A549 (cell line): ENCODE data around the gene TMEM223. TPM values are rescaled to one million over a fixed set of nuclear protein-coding genes. Genes with fewer than 3 reads are reported as not detected.

Experiments
- ATAC-seq, 2 experiments: fragments of 200-7000 bp in 1 of 2; fragments of >200 bp in 1 of 2; cut with Nextera tagmentation in 1 of 2; cut with Tn5 transposase in 1 of 2; 3 replicates each; pipeline versions ENCODE4 v1.8.0 to v1.9.1; 2018 to 2020; ENCODE audit warnings: mild to moderate bottlenecking in 1 of 2, moderate library complexity in 1 of 2
- CTCF ChIA-PET: fragments of 300-600 bp; sonication (Branson Sonifier 250); formaldehyde crosslinking; extraction: SDS; loops from one replicate; lab custom pipeline; 2021; ENCODE audit warnings: antibody characterized with exemption, inconsistent platforms; lab: Yijun Ruan, JAX
- POLR2A ChIA-PET: fragments of 350-600 bp; formaldehyde crosslinking; extraction: SDS; loops from one replicate; lab custom pipeline; 2021; ENCODE audit warnings: antibody characterized with exemption, inconsistent platforms; lab: Yijun Ruan, JAX
- DNase-seq, 2 experiments: peaks; one replicate each; pipeline versions ENCODE4 v3.0.0 to v3.0.0-alpha.2; 2011 to 2016; ENCODE audit warnings: low read depth in 1 of 2, low spot score in 1 of 2
- FAIRE-seq: peaks from 2 replicates; lab custom pipeline; 2011; peaks lifted over from hg19 to GRCh38; lab: Jason Lieb, UNC
- H3K27ac ChIP-seq, 2 experiments: fragments of >200 bp; sonication (Bioruptor Twin); formaldehyde crosslinking; 3 replicates each; pipeline ENCODE4 v1.5.1; 2016 to 2017
- H3K4me1 ChIP-seq: fragments of >200 bp; sonication (Bioruptor Twin); formaldehyde crosslinking; 3 replicates; pipeline ENCODE4 v1.6.1; 2016
- H3K4me2 ChIP-seq: fragments of >200 bp; sonication (Bioruptor Twin); formaldehyde crosslinking; 3 replicates; pipeline ENCODE4 v1.6.1; 2016
- H3K4me3 ChIP-seq: fragments of >200 bp; sonication (Bioruptor Twin); formaldehyde crosslinking; 3 replicates; pipeline ENCODE4 v1.5.1; 2016
- H3K9me3 ChIP-seq: fragments of >200 bp; sonication (Bioruptor Twin); formaldehyde crosslinking; 3 replicates; pipeline ENCODE4 v1.6.1; 2016
- ATOH8 ChIP-seq: fragments of 250-450 bp; sonication (Bioruptor Pico); IDR thresholded peaks from 2 replicates; pipeline ENCODE4 v1.5.0; 2020; ENCODE audit warnings: low read depth, mild to moderate bottlenecking, moderate library complexity
- BCL3 ChIP-seq: fragments of >200 bp; sonication (Bioruptor Twin); formaldehyde crosslinking; IDR thresholded peaks from 3 replicates; pipeline ENCODE4 v1.6.1; 2016
- BHLHE40 ChIP-seq: IDR thresholded peaks from 2 replicates; pipeline ENCODE4 v1.6.1; 2012; ENCODE audit warnings: low read depth, low read length, inconsistent platforms
- CBX8 ChIP-seq: fragments of 200-600 bp; sonication (generic); IDR thresholded peaks from 2 replicates; pipeline ENCODE4 v1.6.1; 2016
- E2F6 ChIP-seq: IDR thresholded peaks from 2 replicates; pipeline ENCODE4 v1.6.1; 2012; ENCODE audit warnings: low read depth, borderline replicate concordance
- FOSL2 ChIP-seq, 2 experiments: fragments of 450-650 bp in 1 of 2; fragments of >200 bp in 1 of 2; sonication (Bioruptor Twin) in 1 of 2; formaldehyde crosslinking; IDR thresholded peaks; 2 replicates each; pipeline versions ENCODE4 v1.5.0 to v1.6.1; 2016 to 2020; ENCODE audit warnings: mild to moderate bottlenecking in 1 of 2, moderate library complexity in 1 of 2
- FOXS1 ChIP-seq: fragments of 250-450 bp; sonication (Bioruptor Pico); IDR thresholded peaks from 2 replicates; pipeline ENCODE4 v1.5.0; 2020; ENCODE audit warnings: mild to moderate bottlenecking, moderate library complexity
- GATA3 ChIP-seq: IDR thresholded peaks from 2 replicates; pipeline ENCODE4 v1.6.1; 2012; ENCODE audit warnings: borderline replicate concordance
- HES2 ChIP-seq: fragments of >200 bp; sonication (Bioruptor Twin); formaldehyde crosslinking; IDR thresholded peaks from 2 replicates; pipeline ENCODE4 v1.6.1; 2016
- HEYL ChIP-seq: fragments of 250-450 bp; sonication (Bioruptor Pico); IDR thresholded peaks from 2 replicates; pipeline ENCODE4 v1.8.0; 2021; ENCODE audit warnings: mild to moderate bottlenecking, moderate library complexity
- HMGXB4 ChIP-seq: fragments of 250-450 bp; sonication (Bioruptor Pico); IDR thresholded peaks from 2 replicates; pipeline ENCODE4 v1.5.0; 2021; ENCODE audit warnings: mild to moderate bottlenecking, moderate library complexity, borderline replicate concordance
- HOXB5 ChIP-seq: fragments of 250-450 bp; sonication (Bioruptor Pico); IDR thresholded peaks from 2 replicates; pipeline ENCODE4 v1.5.0; 2020; ENCODE audit warnings: mild to moderate bottlenecking, moderate library complexity
- KDM1A ChIP-seq: fragments of 200-600 bp; sonication (generic); IDR thresholded peaks from 2 replicates; pipeline ENCODE4 v1.6.1; 2016; ENCODE audit warnings: low read depth, mild to moderate bottlenecking
- KDM5A ChIP-seq: fragments of 200-600 bp; sonication (generic); IDR thresholded peaks from 2 replicates; pipeline ENCODE4 v1.6.1; 2016; ENCODE audit warnings: antibody characterized with exemption, mild to moderate bottlenecking
- MAFK ChIP-seq: fragments of 450-650 bp; IDR thresholded peaks from 2 replicates; pipeline ENCODE4 v1.6.1; 2014; ENCODE audit not compliant: partially characterized antibody
- MYC ChIP-seq: IDR thresholded peaks from 2 replicates; pipeline ENCODE4 v1.6.1; 2012; ENCODE audit warnings: mild to moderate bottlenecking, inconsistent platforms, low read length, improper control_type of control experiment, borderline replicate concordance
- NFE2L2 ChIP-seq: fragments of 150-350 bp; conservative IDR thresholded peaks from 2 replicates; pipeline ENCODE4 v1.6.1; 2014; ENCODE audit warnings: low read length
- PBX3 ChIP-seq: IDR thresholded peaks from 2 replicates; pipeline ENCODE4 v1.6.1; 2012
- POLR2AphosphoS2 ChIP-seq: conservative IDR thresholded peaks from 2 replicates; pipeline ENCODE4 v1.6.1; 2012; ENCODE audit warnings: low read length, improper control_type of control experiment, inconsistent platforms
- RARB ChIP-seq: fragments of 250-450 bp; sonication (Bioruptor Pico); IDR thresholded peaks from 2 replicates; pipeline ENCODE4 v1.8.0; 2021; ENCODE audit warnings: mild to moderate bottlenecking, moderate library complexity
- SMC3 ChIP-seq: fragments of >200 bp; sonication (Bioruptor Twin); formaldehyde crosslinking; IDR thresholded peaks from 3 replicates; pipeline ENCODE4 v1.6.1; 2018; ENCODE audit warnings: inconsistent platforms
- TFCP2L1 ChIP-seq: fragments of 250-450 bp; sonication (Bioruptor Pico); IDR thresholded peaks from 2 replicates; pipeline ENCODE4 v1.5.0; 2021; ENCODE audit warnings: mild to moderate bottlenecking
- TP53 ChIP-seq: fragments of 250-450 bp; sonication (Bioruptor Pico); IDR thresholded peaks from 2 replicates; pipeline ENCODE4 v1.5.0; 2021; ENCODE audit warnings: mild to moderate bottlenecking, moderate library complexity
- WGBS: methylation state at CpG from one replicate; pipeline ENCODE4 v1.1.6; 2017; ENCODE audit errors: missing lambda C conversion rate; 5-methylcytosine and 5-hydroxymethylcytosine counted together
- polyA plus RNA-seq, 4 experiments: library from polyadenylated mRNA; depleted of rRNA in 3 of 4; stranded (reverse); fragments of >200 nt; fragmentation: RNase III in 1 of 4; extraction: RNeasy Plus Mini Kit Qiagen cat#74134 plus additional on column Dnase treatment in 1 of 4; gene quantifications; 2 replicates in 3 of 4; 3 replicates in 1 of 4; pipeline ENCODE4 v1.2.3, GENCODE V29; 2011 to 2017

Gene TMEM223
- polyA plus RNA-seq, 2 of the 4 experiments (the other 2 are of a cell fraction): 23.5 to 26.5 TPM

- TF ChIP-seq MYC (no peak), HMGXB4 (CRISPR knock-in tag) (no peak)
- no peak for ATAC-seq
- no peak overlapping the region for H3K4me2 ChIP-seq
- no peak overlapping the region for H3K4me3 ChIP-seq
- no peaks in the 10 kb centered on the region for H3K4me1 ChIP-seq
- ChIA-PET CTCF (interaction anchor here (1.0 to 3.4 kb wide), 3 partner anchors 10 to 29 kb away, joined by 3 to 17 read pairs (median 14); partner anchors contain the start of gene TMEM179B), POLR2A (interaction anchor here (1.2 kb wide), 1 partner anchor 15 kb away, joined by 3 read pairs; the partner anchor contains the start of gene STX5)
- no peak overlapping the region for H3K27ac ChIP-seq
- no peak for FAIRE-seq
- no peak for DNase-seq
- WGBS: 91% methylated on average over 8 of the region's 8 CpGs
- no peaks in the 10 kb centered on the region for H3K9me3 ChIP-seq
Measured at GRCh38 chr11:62816557-62816956, 24.8 kb upstream of the TMEM223 start.

GRCh38 chr11:62811659-62812058 is 19.9 kb upstream of the TMEM223 start:
- CTCF ChIA-PET: interaction anchor here (1.1 to 1.8 kb wide), 3 partner anchors 14 to 200 kb away, joined by 3 to 4 read pairs (median 4); no protein-coding TSS in a partner anchor

GRCh38 chr11:62810748-62811147 is 18.9 kb upstream of the TMEM223 start:
- ATAC-seq (no peak), DNase-seq (no peak), FAIRE-seq (no peak)
- Histone ChIP-seq H3K4me1 (peaks cover 8% of the 10 kb centered on the region; the same call in 2 of the 3 replicates), H3K4me2 (no peak overlapping the region), H3K4me3 (no peak overlapping the region), H3K9me3 (no peaks in the 10 kb centered on the region), H3K27ac (no peak overlapping the region)
- 59% methylated on average over 1 of the region's 1 CpG for WGBS
- POLR2A ChIA-PET: no interaction called here
- CTCF ChIA-PET: interaction anchor here (1.0 kb wide), 1 partner anchor 24 kb away, joined by 4 read pairs; no protein-coding TSS in a partner anchor
- TF ChIP-seq TFCP2L1 (no peak), BHLHE40 (no peak), HMGXB4 (CRISPR knock-in tag) (no peak), TP53 (no peak), POLR2AphosphoS2 (no peak), E2F6 (no peak), SMC3 (no peak), KDM5A (no peak), FOSL2 (IDR thresholded peaks at IDR 0.05) (no peak), FOSL2 (CRISPR knock-in tag; IDR thresholded peaks at IDR 0.05) (no peak), BCL3 (no peak), GATA3 (no peak), ATOH8 (CRISPR knock-in tag) (no peak), HEYL (CRISPR knock-in tag) (no peak), FOXS1 (CRISPR knock-in tag) (no peak), RARB (CRISPR knock-in tag) (no peak), PBX3 (no peak), CBX8 (no peak)

More at GRCh38 chr11:62811659-62812058, 19.9 kb upstream of the TMEM223 start:
- peak; percentile 36 to 55; a peak in 5 of 6 replicates for ATAC-seq
- H3K27ac ChIP-seq: no peak overlapping the region
- no peaks in the 10 kb centered on the region; the same call in 2 of the 3 replicates for H3K4me1 ChIP-seq
- H3K9me3 ChIP-seq: no peaks in the 10 kb centered on the region
- H3K4me3 ChIP-seq: no peak overlapping the region
- no peak for FAIRE-seq
- H3K4me2 ChIP-seq: no peak overlapping the region
- WGBS: 46% methylated on average over 2 of the region's 2 CpGs
- TF ChIP-seq HES2: no peak
- TF ChIP-seq KDM1A: no peak
- no peak for TF ChIP-seq MAFK
- no peak for TF ChIP-seq HOXB5
- TF ChIP-seq POLR2AphosphoS2: no peak
- TF ChIP-seq E2F6: no peak
- no peak for TF ChIP-seq NFE2L2
- no peak for TF ChIP-seq KDM5A
- no peak for DNase-seq
- POLR2A ChIA-PET: interaction anchor here (1.8 kb wide), 1 partner anchor 20 kb away, joined by 9 read pairs; the partner anchor contains the start of gene STX5
